Stimulated activated naive CD8-positive, alpha-beta T cell treated with anti-CD3 and anti-CD28 coated beads, Interleukin-15, Interleukin-2, amounts not matched to agents 100 U/mL and 50 U/mL, for 24 hours (primary cell): ENCODE measurements around the gene BOLA1.
"Not testable (repeated sequence)": the region's sequence is repeated elsewhere in the genome, so short reads cannot be mapped to it uniquely, and the experiment has no call there.

ENCODE experiments used
- ATAC-seq: fragments of 150-1000 bp; cut with Tn5 transposase; one replicate; pipeline ENCODE4 v1.10.0; 2021
- DNase-seq: peaks from one replicate; pipeline ENCODE4 v3.0.0; 2021

The BOLA1 gene, protein sequence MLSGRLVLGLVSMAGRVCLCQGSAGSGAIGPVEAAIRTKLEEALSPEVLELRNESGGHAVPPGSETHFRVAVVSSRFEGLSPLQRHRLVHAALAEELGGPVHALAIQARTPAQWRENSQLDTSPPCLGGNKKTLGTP

DNA sequence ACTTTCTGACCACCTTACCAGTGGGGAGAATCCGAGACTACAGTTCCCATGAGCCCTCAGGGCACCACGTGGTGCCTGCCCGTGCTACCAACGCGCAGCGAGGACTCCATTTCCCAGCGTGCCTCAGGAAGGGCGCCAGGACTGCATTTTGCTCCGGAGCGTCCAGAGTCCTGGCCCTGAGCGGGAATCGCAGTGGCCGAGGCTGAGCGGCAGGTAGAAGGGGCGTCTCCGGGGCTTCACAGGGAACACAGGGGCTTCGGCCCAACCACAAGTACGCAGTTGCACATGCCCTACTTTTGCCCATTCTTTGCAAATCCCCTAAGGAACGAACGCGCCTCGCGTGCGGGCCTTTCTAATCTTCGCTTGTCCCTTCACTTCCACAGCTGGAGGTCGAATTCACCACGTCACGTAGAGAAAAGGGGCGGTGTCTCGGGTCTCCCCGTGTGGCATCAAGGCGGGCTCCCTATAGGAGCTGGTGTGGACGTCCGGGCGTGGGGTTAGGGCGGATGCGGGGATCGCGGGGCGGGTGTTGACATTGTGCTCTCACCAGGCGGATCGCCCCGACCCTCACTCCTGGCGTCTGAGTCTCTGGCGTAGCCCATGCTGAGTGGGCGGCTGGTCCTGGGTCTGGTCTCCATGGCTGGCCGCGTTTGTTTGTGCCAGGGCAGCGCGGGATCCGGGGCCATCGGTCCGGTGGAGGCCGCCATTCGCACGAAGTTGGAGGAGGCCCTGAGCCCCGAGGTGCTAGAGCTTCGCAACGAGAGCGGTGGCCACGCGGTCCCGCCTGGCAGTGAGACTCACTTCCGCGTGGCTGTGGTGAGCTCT lies at the start of gene BOLA1:
TSS of gene BOLA1 (plus strand) at position 109 of the 825 bp plus-strand sequence. CDS start at position 601, 492 bp downstream.
- ATAC-seq (peak; percentile 99), DNase-seq (peak; percentile 84)

DNA sequence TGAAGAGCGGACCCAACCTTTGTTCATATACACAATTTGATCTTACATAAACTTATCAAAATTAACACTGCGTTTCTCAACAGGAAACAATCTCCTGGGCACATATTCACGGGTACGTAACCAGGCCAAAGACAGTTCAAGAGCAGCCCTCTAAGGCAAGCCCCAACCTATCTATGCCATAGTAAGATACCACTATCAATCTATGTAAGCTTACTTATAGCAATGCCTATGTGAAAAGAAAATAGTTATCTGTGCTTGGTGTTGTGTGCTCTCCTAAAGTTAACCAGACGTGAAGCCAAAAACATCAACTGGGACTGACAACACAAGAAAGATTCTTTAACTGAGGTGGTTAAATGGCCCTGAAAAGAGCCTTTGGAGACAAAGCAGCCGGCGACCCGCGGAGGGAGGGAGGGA lies 49.4 kb upstream of the BOLA1 start:
- no peak for ATAC-seq
- DNase-seq, result no peak

DNA sequence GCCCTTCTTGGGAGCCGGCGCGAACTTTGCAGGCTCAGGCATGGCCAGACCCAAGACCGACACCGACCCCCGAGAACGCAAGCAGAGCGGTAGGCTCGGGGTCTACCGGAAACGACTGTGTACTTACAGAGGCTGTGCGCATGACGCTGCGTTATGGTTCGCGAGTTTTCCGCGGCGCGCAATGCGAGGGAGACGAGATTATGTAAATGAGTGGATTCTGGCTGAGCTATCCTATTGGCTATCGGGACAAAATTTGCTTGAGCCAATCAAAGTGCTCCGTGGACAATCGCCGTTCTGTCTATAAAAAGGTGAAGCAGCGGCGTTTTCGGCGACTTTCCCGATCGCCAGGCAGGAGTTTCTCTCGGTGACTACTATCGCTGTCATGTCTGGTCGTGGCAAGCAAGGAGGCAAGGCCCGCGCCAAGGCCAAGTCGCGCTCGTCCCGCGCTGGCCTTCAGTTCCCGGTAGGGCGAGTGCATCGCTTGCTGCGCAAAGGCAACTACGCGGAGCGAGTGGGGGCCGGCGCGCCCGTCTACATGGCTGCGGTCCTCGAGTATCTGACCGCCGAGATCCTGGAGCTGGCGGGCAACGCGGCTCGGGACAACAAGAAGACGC lies 48.5 kb upstream of the BOLA1 start:
- peak; percentile 58 for ATAC-seq
- DNase-seq, result not testable (repeated sequence)

DNA sequence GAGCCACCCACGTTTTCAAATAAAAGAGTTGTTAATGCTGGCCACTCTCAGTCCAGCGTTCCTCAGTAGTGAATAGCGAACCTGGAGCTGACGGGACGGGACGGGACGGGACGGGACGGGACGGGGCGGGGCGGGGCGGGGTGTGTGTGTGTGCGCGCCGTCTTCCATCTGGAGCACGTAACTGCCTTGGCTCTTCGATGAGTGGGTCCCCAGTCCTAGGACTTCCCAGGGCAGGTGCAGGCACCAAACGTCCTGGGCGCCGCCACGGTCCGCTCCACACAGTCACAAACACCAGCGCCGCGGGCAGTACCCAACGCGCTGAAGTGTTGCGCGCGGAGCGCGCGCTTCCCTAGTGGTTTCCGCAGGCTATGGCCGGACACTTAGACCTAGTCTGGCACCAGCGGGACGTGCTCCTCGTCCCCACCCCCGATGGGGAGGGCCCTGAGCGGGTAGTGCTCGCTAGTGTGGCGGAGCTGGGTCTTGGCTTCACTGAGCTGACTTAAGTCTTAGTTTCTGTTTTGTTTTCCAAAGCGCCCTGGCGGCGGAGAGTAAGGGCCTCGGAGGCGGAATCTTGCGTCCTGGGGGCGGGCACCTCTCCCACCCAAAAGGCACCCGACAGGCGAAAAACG lies 47.7 kb upstream of the BOLA1 start:
- not testable (repeated sequence) for DNase-seq
- peak; percentile 65 for ATAC-seq

DNA sequence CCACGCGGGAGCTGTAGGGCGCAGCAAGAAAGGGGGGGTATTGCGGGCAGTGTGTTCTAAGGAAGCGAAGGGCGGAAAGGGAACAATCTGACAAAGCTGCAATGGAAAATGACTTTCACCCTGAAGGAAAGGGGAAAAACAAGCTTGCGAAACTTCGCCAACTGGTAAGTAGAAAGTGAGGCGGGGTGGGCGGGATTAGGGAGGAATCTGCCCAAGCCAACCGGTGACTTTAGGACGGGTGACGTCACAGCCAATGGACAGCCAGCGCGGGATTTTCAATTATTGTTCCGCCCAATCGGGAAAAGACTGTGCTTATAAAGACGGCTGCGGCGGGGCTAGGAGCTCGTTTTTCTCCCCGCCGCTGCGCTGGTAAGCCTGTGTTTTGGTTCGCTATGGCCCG lies 47.1 kb upstream of the BOLA1 start:
- peak; percentile 16 for ATAC-seq
- not testable (repeated sequence) for DNase-seq

DNA sequence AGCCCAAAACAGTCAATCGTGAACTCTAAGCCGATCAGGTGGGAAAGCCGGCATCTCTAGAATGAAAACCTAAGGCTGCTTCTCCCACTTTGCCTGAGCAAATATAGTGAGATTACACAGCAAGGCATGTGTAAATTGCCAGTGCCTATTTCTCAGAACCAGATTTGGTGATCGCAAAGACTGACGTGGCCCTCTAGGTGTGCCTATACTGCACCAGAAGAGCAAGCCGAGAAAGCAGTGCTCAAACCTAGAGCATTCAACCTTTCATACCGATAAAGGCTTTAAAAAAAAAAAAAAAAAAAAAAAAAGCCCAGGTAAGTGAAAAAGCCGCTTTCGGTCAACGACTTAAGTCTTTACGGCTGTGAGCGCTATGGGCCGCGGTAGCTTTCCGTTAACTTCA lies 39.1 kb upstream of the BOLA1 start:
- peak; percentile 11 for ATAC-seq
- not testable (repeated sequence) for DNase-seq

DNA sequence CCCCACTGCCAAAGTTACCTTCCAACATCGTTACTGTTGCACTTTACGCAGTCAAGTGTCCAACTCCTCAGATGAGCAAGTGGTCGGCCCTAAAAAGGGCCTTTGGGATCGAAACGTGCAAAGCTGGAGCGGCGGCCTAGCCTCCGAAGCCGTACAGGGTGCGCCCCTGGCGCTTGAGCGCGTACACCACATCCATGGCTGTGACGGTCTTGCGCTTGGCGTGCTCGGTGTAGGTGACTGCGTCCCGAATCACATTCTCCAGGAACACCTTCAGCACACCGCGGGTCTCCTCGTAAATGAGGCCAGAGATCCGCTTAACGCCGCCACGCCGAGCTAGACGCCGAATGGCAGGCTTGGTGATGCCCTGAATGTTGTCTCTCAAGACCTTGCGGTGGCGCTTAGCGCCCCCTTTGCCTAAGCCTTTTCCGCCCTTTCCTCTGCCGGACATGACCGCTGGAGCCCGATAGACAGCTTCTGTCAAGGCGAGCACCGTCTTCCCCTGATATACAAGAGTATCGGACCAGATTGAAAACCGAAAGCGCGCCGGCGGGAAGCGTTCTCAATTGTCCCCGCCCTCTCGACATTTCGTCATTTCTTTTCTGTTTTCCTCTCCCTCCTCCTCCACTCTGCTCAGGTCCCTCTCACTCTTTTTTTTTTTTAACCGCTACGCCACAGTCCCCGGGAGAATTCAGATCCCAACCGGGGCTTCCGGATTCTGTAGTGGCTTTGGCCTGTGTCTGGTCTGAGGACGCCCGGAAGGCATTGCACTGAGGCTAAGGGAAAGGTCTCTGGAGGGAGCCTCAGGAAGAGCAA lies 38.5 kb upstream of the BOLA1 start:
- peak; percentile 89 for ATAC-seq
- DNase-seq, result not testable (repeated sequence)

DNA sequence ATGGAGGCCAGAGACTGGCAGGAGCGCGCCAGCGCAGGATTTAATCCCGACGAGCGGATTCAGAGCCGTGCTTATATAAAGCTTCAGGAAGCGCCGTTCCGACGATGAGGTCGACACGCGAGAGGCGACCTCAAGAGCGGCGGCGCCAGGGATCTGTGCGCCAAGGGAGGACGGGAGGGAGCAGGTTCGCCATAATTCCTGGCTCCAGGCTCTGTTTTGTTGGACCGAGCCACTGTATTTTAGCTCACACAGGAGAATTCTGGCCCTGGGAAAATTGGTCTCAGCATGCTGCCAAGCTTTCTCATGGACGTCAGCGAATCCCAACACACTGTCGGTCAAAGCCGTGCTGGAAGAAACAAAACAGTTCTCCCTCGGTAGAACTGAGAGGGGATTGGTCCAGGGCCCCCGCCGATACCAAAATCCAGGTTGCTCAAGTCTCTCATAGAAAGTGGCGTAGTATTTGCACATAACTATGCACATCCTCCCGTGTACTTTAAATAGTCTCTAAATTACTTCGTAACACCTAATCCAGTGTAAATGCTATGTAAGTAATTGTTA lies 37.8 kb upstream of the BOLA1 start:
- not testable (repeated sequence) for ATAC-seq

DNA sequence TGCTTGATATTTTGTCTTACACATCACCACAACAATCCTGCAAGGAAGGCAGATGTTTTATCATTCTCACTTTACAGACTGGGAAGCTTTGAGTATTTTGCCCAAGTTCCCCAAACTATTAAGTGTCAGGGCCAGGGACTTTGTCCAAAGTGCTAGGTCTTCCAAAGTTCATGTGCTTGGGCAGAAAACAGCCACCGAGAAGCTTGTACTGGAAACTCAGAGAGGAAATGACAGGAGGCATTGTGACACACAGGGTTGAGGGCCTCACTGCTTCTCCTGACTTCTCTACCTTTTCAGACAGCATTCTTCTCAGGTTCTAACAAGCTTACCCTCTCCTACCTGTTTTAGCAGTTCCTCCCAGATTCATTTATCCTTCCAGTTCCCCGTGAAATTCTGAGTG lies 32.5 kb upstream of the BOLA1 start:
- ATAC-seq, DNase-seq: not testable (repeated sequence)

More for the DNA sequence above, 37.8 kb upstream of the BOLA1 start:
- not testable (repeated sequence) for DNase-seq

DNA sequence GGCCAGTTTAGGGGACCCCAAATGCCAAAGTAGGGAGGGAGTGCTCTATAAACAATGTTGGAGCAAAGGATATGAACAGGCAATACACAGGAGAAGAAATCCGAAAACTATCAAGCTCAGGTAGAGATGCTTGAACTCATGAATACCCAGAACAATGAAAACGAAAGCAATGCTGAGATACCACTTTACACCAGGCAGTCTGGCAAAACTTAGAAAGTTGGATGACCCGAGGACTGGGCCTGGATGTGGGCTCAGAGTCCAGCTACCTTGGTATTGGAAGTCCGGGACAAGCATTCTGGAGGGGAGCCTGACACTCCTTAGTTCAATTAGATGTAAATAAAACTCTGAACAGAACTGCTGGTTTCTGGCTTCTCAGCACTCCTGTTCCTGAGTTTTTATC lies 26.3 kb upstream of the BOLA1 start:
- not testable (repeated sequence) for ATAC-seq, DNase-seq

DNA sequence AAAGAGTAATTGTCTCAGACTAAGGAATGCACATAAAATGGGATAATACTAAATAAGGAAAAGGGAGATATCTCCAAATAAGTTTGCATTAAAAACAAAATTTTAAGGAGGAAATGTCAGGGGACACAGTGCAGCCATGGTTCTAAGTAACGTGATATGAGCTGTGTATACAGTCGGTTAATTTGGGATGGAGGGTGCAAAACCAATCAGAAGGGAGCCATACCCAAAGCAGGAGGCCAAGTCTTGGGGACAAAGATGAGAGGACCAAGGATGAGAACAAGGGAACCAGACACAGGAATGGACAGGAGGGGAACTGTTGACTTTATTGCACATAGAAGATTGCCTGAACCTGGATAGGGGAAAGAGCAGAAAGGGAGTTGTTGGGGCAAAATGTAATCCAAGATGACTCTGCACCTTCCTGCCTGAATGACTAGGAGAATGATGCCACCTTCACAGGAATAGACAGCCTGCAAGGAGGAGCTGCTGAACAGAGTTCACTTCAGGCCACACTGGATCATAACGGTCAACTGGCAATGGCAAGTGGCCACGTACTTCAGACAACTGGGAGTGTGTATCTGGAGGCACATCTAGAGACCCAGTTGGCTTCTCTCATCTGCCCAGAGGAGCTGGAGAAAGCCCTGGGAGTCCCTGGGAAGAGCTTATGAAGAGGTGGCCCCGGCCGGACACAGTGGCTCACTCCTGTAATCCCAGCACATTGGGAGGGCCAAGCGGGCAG lies 22.0 kb upstream of the BOLA1 start:
- DNase-seq, result no peak
- ATAC-seq, result no peak

DNA sequence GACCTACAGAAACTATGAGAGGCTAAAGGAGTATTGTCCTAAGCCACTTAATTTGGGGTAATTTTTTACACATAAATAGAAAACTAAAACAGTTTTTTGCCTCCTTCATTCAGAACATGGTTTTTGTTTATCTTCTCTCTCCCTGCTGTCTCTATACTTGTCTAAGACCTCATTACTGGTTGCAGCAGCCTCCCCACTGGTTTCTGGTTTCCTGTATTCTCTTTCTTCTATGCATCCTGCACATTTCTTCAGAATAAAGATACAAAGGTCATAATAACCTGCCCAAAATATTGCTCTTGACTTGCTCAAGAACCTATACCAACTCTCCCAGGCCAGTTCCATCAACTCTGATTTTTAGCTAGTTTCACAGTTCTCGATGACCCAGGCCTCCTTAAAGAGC lies 19.8 kb upstream of the BOLA1 start:
- ATAC-seq, result peak; percentile 30
- no peak for DNase-seq

DNA sequence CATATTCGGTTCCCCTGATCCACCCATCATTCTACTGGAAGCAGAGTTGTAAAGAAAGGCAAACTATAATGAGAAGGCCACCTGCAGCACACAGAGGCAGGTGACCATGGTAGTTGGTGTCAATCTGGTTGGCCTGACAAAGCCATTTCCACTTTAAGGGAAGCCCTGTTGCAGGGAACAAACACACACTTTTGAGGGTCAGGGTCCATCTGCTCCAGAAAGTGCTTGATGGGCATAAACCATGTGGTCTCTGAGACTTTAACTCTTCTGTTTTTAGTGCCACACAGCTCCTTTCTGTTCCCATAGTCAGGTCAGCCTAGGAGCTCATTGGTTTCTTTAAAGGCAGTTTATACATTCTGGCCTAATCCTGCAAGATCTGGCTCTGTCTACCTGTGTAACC lies 17.5 kb upstream of the BOLA1 start:
- DNase-seq, result no peak
- ATAC-seq, result no peak

DNA sequence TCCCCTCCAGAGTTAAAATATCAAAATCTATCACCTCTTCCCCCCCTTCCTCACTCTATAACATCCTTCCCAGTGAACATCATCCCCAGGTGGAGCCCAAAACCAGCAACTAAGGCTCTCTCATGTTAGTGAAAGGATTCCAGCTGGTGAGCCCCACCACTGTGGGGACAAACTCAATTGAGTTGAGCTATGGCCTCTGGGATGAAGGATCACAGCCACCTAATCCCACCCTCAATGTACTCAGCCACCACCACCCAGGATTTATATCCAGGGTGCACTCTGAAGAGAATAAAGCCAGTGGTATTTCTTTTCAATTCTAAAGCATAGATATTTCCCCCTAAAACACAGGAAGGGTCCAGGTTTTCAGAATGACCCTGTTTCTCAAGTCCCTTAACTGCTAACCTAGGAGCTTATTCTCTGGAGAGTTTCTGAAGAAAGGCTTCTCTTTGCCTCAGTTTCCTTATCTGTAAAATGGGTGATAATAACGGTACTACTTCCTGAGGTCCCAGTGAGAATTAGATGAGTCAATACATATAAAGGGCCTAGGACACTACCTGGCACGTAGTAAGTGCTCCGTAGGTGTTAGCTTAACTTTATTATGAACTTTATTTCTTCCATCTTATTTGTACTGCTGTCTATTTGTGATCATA lies 15.6 kb upstream of the BOLA1 start:
- no peak for DNase-seq
- ATAC-seq, result no peak

DNA sequence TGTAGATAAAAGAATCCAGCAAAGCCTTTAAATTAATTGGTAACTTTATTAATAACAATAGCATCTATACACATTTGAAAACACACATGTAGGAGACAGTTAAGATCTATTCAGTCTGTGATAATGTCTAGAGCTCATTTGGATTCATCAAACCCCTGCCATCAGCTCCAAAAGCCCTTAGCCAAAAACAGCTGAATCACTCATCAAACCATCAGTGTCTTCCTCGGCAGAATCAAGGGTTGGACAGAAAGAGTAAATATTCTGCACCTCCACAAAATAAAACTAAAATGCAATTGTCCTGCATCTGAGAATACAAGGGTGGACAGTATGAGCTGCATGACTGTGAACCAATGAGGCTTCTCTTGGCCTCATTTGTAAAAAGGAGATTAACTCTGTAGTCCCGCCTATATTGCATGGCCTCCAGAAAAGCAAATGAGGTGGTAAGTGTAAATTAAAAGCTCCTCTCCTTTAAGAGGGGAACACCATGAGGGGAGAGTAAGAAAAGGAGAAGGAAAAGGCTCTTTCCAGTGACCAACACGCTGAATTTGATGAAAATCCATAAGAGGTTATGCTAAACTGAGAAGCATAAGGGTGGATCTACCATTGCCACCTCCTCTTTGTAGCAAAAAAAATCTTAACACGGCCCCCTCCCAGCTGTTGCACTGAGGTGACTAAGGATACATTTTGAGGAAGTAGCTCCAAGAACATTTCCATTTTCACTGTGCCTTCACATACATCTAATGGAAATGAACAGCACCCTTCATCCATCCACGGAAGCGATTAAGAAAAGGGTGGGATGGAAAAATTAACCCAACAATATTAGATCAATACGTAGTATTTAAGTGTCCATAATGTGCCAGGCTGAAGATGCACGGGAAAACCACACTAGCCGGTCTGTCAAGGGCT lies 14.7 kb upstream of the BOLA1 start:
- ATAC-seq (no peak), DNase-seq (no peak)

DNA sequence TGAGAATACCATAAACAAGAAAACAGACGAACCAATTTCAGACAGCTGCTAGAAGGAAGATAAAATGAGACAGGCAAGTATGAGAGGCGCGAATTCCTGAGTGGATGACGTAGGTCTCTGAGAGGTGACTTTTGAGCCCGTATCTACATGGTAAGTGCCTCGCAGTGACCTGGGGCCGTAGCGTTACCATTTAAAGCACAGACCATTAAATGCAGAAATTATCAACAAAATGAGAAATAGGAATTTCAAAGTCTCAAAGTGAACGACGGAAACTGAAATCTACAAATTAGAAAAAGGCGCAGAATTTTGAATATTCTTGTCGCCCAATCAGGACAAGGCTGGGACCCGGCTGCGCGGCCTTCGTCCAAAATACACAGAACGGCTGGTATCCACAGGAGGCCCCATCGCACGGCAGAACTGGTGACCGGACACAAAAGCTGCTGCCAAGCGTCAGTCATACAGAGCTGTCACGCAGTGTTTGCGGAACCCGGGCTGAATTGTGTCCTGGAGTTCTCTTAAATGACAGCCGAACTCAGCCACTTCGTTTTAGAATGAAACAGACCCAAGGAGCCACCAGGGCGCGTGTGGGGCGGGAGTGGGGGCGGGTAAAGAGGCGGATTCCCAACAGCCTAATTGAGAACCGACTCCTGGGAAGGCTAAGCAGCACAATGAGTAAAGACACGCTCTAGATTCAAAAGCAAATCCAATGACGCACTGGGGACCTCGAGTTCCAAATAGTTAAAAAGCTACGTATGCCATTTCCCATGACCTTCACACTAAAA lies 13.8 kb upstream of the BOLA1 start:
- ATAC-seq, result peak; percentile 7

DNA sequence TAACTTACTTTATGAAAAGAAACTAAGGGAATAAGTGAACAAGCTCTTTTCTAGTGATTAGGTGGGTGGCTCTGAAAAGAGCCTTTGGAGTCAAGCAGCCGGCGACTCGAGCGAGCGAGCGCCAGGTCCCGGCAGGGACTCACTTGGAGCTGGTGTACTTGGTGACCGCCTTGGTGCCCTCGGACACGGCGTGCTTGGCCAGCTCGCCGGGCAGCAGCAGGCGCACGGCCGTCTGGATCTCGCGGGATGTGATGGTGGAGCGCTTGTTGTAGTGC lies 13.3 kb upstream of the BOLA1 start:
- not testable (repeated sequence) for DNase-seq, ATAC-seq

More for the DNA sequence above, 13.8 kb upstream of the BOLA1 start:
- peak; percentile 77 for DNase-seq

DNA sequence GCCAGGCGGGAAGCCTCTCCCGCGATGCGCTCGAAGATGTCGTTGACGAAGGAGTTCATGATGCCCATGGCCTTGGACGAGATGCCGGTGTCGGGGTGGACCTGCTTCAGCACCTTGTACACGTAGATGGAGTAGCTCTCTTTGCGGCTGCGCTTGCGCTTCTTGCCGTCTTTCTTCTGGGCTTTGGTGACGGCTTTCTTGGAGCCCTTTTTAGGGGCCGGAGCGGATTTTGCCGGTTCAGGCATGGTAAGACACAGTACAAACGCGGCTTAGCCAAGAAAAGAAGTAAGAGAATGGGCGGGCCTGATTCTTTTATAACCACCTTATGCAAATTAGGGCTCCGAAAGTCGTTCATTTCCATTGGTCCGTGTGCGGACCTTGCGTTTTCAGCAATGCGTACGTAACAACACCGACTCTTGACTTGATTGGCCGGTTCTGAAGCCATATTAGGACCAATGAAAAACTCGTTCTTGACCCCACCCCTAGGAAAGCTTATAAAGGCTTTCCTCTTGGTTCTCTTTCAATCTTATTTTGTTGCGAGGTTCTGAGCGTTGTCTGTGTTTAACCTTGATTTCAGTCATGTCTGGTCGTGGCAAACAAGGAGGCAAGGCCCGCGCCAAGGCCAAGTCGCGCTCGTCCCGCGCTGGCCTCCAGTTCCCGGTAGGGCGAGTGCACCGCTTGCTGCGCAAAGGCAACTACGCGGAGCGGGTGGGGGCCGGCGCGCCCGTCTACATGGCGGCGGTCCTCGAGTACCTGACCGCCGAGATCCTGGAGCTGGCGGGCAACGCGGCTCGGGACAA lies 12.8 kb upstream of the BOLA1 start:
- DNase-seq (peak; percentile 86), ATAC-seq (peak; percentile 64)
